ENCODE results near the gene CXCL12.

Gene CXCL12

DNA sequence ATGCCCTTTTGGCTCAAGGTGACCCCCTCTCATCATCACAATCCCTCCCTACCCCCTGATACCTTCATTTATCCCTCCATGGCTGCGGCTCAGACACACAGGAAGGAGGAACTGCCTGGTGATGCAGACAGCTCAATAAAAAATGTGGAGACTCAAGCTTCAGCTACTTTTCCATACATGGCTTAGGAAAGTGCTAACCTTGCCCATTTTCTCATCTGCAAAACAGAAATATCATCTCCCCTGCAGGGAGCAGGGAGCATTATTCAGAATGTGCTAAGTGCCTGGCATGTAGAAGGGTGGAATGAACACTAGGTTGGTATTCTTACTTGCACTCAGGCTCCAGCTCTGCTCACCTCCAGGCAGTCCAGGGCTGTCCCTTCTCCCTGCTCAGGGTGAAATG is 23.8 kb downstream of the CXCL12 start:
- DNase-seq, result no peak

DNA sequence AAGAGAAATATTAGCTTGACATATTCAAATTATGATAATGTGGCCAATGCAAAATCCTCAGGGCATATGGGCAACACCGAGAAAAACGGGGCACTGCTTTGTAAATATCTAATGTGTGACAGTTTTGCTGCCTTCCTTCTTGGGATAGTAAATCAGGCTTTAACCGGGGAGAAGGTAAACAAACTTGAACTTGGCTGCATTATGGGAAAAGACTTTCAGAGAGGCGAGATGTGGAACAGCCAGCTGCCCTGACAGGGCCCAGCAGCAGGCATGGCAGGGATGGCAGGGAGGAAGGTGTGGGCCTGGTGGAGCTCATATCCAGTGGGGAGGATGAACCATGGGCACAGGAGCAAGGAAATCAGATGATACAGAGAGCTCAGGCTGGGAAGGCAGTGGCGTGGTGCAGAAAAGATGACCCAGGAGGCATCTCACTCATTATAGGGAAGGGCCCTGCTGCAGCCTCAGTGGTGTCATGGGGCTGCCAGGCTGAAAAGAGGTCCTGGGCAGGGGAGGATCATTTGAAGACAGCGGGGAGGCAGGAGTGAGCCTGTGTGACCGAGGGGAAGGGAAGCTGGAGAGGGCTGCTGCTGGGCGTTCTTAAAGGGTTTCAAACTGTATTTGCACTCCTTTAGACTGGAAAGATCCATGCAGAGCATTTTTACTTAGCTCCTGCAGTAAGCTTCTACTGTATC is 26.7 kb downstream of the CXCL12 start:
- no peak for DNase-seq

DNA sequence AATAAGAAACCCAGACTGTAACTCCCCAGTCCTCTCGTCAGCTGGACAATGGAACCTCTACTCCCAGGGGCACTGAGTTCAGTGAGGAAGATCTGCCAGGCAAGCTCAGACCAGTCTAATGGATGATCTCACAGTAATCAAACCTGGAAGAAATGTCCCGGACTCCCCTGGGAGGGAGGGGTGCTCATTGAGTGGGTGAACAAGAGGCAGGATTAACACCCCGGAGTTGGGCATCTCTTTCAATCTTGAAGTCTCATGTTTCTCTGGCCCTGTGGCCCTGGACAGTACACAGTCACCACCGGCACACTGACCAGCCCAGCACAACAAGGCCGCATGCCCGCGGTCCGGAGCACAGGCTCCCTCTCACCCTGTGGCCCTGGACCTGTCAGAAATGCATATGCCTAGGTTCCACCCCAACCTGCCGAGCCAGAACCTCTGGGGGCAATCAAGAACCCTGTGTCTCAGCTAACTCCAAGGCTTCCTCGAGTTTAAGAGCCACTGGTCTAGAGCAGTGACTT is 27.8 kb downstream of the CXCL12 start:
- no peak for DNase-seq

DNA sequence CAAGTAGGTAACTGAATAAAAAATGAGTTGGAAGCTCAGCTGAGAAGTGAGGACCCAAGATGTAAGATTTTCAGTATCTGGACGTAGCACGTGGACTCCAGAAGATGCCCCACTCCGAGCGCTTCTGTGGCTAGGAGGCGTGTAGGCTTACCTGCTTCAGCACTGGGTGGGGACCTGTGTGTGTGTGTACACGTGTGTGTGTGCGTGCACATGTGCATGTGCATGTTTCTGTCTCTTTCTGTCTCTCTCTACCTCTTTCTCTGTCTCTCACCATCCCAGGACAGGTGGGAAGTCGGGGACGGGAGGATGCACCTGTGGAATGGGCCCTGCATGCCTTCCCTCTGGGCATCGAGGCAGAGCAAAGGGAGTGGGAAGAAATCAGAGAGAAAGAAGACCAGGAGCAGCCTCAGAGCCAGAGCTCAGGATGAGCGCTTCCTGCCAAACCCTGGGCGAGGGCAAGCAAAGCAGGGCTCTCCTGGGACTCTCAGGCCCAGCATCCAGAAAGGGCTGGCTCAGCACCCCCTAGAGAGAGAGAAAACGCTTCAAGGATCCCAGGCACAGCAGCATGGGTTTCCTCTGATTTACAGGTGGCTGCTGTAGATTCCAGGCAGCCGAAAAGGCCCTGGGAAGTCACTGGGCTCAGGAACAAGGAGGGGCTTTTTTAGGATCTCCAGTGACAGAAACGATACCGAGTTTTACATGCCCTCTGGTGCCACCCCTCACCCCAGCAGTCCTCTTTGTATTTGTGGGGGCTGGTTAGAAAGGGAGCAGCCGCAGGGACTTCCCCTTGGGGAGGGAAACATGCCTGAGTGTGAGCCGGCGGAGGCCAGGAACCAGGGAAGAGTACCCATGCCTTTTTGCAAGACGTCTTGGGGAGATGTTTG is 28.5 kb downstream of the CXCL12 start:
- no peak for DNase-seq

DNA sequence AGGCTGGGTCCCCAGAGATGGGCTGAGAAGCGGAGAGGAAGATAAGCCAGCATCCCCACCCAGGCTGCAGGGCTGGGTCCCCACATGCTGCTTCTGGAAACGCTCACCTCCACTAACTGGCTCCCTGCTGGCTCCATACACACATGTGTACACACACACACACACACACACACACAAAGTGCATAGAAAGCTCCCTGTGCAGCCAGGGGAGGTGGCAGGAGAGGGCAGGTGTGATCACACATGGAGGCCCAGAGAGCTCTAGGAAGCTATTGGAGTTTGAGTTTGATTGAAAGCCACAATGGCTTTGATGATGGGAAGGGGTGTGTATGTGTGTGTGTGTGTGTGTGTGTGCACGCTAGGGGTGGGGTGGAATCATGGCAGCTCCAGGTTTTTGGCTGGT is 29.3 kb downstream of the CXCL12 start:
- no peak for DNase-seq

GRCh38 chr10:44354771-44355170 is 30.1 kb downstream of the CXCL12 start:
- DNase-seq, result no peak

GRCh38 chr10:44353721-44354120 is 31.2 kb downstream of the CXCL12 start:
- no peak for DNase-seq

DNA sequence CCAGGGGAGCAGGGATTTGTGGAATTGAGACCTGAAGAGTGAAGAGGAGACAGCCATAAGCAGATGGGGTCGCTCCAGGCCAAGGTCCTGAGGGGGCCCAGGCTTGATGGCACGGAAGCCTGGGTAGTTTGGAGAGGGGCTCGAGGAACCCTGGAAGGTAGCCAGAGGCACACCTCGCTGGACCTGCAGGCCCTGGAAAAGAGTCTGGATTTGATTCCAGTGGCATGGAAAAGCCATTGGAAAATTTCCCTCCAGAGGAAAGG is 31.8 kb downstream of the CXCL12 start:
- DNase-seq, result no peak

GRCh38 chr10:44352316-44353127 is 32.4 kb downstream of the CXCL12 start:
- no peak for DNase-seq

GRCh38 chr10:44348496-44348895 is 36.4 kb downstream of the CXCL12 start:
- no peak for DNase-seq

GRCh38 chr10:44347609-44348400 is 37.1 kb downstream of the CXCL12 start:
- DNase-seq, result no peak

GRCh38 chr10:44344727-44345126 is 40.2 kb downstream of the CXCL12 start:
- no peak for DNase-seq

DNA sequence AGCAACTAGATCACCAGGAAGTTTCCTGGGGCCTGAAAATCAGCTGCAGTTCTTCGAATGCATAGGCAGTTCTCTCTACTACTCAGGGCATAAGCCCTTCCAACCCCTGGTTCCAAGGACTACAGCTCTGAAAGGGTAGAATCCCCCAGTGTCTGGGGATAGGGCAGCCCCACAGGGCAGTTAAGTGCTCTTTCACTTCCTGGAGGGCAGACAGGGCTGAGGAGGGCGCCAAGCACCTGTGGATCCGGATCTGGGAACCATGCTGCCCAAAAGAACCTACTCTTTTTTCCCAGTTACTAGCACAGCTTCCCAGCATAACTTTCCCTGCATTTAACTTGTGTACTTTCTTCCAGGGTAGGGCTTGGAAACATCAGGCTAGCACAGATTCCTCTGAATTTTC is 41.1 kb downstream of the CXCL12 start:
- no peak for DNase-seq

DNA sequence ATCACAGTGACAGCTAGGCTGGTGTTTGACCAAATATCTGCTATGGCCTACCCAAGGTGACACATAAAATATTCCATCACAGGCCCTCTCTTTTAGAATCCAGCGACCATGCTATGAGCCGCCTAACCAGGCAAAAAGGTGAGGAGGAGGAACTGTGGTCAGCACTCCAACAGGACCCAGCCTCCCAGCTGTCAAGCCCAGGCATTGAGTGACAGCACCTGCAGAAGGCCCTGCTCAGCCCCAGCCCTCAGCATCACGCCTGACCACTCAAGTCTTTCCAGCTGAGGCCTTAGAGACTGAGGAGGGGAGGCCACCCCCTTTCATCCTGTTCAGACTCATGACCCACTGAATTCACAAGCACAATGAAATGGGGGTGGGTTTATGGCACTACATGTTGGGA is 43.0 kb downstream of the CXCL12 start:
- DNase-seq, result no peak

DNA sequence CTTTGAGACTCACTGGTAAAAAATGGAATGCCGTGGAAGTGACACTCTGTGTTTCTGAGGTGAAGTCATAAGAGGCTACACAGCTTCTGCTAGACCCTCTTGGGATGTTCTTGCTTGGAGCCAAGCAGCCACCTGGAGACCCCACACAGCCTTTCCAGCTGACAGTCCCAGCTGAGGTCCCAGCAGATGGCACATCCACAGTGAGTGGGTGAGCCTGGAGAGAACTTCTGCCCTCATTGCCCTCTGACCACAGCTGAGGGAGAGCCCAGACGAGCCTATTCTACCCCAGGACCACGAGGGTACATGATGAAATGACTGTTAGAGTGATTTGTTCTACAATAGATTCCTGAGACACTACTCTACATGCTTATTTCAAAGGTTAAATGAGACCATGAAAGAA is 44.3 kb downstream of the CXCL12 start:
- DNase-seq, result no peak

GRCh38 chr10:44339218-44339617 is 45.7 kb downstream of the CXCL12 start:
- no peak for DNase-seq

- DNase-seq, result no peak
These were observed 47.8 kb downstream of the CXCL12 start for GRCh38 chr10:44337081-44337480.

DNA sequence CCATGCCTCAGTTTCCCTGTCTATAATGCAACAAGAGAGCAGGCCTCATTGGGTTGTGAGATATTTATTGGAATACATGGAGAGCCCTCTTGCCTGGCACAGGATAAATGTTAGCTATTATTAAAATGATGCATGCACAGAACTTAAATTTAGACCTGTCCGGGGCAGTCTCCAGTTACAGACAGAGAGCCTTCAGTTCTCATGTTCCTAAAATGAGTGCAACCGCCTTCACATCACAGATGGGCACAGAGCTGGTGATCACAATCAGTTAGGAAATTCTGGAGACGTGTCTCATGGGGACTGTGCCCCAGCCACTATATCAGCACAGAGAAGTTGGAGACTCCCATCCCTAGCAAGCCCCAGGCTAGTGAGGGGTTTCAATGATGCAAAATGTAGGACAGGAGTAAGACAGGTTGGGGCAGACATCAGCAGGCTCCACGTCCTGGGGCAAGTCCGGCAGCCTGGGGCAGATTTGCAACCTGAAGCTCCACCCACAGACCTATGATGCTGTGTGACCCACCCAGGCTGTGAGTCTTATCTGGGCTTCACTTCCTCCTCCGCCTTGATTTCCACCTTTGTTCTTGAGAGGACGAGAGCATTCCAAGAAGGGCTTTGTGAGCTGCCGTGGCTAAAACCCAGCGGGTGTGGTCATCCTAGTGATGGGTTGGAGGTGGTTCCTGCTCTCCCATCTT is 49.4 kb downstream of the CXCL12 start:
- no peak for DNase-seq

DNA sequence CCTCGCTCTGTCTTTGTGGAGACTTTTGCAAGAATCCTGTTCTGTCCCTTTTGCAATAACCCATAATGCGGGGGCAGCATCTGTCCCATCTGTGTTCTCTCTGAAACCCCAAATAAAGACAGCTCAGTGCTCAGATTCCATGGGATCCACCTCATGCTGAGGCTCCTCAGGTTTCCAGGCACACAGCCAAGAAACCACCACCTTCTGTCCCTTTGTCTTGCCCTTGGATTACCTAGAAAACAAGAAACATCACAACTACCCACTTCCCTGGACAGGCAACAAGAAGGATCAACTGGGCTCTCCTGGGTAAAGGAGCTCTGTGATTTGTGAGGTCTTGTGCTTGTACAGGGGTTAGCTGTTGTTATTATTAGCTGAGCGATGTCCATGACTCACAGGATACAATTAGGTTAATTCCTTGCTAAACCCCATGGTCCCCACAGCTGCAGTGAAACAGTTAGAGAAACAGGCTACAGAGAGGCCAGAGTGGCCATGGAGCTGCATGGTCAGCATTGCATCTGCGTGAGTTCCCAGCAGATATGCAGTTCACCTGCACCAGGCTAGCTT is 50.2 kb downstream of the CXCL12 start:
- DNase-seq, result peak; percentile 30

DNA sequence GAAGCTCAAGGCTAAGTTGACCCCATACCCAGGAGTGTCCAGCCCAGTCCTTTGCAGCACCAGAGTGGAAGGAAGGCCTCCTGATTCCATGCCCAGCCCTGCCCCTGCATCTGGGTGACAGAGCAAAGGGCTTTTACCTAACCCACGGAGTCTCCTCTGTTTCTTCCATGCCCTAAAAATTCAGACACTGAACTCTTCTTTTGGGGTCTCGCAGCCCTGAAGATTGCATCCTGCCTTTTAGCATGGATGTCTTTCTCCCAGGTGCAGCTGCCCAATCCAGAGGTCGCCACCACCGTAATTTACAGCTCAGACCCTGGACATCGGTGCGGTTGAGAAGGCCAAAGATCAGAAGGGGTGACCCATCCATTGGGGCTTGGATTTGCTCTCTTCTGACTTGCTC is 50.8 kb downstream of the CXCL12 start:
- DNase-seq, result no peak

- no peak for DNase-seq
These were observed 51.4 kb downstream of the CXCL12 start for GRCh38 chr10:44333511-44333910.

- DNase-seq, result no peak
These were observed 52.4 kb downstream of the CXCL12 start for GRCh38 chr10:44332465-44332864.

All from eye (tissue), 1 donor.